IPS-15b (cell line): Measurements from ENCODE around the gene ZNF662.

ENCODE experiments used
- H3K27me3 ChIP-seq: one replicate; pipeline ENCODE4 v1.6.1; 2013; ENCODE audit warnings: low read length; ENCODE audit not compliant: control insufficient read depth, insufficient read depth
- H3K36me3 ChIP-seq: one replicate; pipeline ENCODE4 v1.6.1; 2013; ENCODE audit warnings: low read length; ENCODE audit not compliant: control insufficient read depth, insufficient read depth
- H3K4me1 ChIP-seq: one replicate; pipeline ENCODE4 v1.6.1; 2013; ENCODE audit warnings: mild to moderate bottlenecking, low read length; ENCODE audit not compliant: control insufficient read depth, insufficient read depth
- H3K4me3 ChIP-seq: one replicate; pipeline ENCODE4 v1.5.1; 2013; ENCODE audit warnings: low read depth, low read length
- H3K9ac ChIP-seq: one replicate; pipeline ENCODE4 v1.6.1; 2013; ENCODE audit warnings: low read depth, mild to moderate bottlenecking, low read length
- H3K9me3 ChIP-seq: one replicate; pipeline ENCODE4 v1.6.1; 2013; ENCODE audit warnings: mild to moderate bottlenecking, low read length; ENCODE audit not compliant: control insufficient read depth, insufficient read depth

Gene ZNF662

DNA sequence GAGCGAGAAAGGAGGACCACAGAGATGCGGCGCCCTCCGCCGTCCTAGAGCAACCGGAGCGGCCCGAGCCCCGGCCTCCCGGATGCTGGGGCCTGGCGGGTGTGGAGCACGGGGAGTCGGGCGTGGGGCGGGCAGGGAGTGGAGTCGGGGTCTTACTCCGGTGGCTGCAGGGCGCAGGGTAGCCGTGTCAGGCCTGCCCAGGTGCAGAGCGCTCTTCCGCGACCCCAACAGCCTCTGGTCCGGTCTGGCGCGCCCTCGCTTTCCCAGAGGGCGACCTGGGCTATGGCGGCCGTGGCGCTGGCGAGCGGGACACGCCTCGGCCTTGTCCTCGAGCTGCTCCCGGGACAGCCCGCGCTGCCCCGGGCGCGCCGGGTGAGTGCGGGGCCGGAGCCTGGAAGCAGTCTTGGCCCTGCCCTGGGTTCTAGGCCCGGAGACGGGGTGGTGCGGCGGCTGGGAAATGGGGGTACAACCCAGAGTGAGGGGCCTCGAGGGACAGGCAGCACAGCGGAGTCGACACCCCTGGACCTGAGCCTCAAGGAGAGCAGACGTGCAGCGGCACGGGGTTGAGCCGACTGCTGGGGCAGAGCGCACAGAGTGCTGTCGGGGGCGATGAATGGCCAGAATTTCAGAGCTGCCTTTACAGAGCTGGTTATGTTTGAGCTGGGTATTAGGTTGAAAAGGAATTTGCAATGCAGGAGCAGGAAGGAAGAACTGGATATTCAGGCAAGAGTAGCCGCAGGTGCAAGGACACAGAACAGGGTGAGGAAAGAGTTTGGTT is at the start of gene ZNF662:
ZNF662 (plus strand) TSS at position 73 of the 778 bp plus-strand sequence. CDS start 1,973 bp downstream, outside the sequence.
- peaks cover 2% of the 10 kb centered on the region for H3K9me3 ChIP-seq
- no peak within 1 kb of the TSS for H3K4me3 ChIP-seq
- no peak within 1 kb of the TSS for H3K9ac ChIP-seq
- H3K27me3 ChIP-seq, result no peaks in the 10 kb centered on the region
- H3K36me3 ChIP-seq, result no peaks in the 10 kb centered on the region
- H3K4me1 ChIP-seq, result no peaks in the 10 kb centered on the region

DNA sequence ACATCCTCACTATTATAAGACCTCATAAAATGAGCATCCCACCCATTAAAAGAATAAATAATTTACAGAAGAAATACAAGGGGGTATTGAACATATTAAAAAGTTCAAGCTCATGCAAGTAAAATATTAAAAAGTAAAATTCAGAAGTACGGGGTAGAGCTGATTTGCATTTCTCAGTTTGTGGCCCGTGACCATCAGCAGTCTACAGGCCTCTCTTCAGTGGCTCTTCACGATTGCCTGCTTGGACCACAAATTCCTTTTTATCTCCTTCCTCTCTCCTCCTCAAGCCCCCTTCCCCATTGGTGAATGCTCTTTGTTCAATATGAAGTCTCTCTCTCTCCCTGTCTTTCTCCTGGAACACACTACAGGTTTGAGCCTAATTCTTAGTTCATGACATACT is 49.4 kb upstream of the ZNF662 start:
- Histone ChIP-seq H3K4me3 (no peak overlapping the region), H3K36me3 (no peaks in the 10 kb centered on the region), H3K9me3 (no peaks in the 10 kb centered on the region), H3K4me1 (no peaks in the 10 kb centered on the region), H3K9ac (no peak overlapping the region), H3K27me3 (no peaks in the 10 kb centered on the region)

DNA sequence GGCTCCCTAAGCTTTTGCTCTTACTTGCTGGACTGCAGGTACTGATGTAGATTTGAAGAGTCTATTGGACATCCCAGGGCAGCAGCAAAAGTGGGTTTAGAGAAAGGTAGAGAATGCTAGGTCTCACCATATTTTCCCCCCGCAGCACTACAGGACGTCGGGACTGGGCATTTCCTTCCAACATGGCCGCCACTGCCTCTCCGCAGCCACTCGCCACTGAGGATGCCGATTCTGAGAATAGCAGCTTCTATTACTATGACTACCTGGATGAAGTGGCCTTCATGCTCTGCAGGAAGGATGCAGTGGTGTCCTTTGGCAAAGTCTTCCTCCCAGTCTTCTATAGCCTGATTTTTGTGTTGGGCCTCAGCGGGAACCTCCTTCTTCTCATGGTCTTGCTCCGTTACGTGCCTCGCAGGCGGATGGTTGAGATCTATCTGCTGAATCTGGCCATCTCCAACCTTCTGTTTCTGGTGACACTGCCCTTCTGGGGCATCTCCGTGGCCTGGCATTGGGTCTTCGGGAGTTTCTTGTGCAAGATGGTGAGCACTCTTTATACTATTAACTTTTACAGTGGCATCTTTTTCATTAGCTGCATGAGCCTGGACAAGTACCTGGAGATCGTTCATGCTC is 41.5 kb upstream of the ZNF662 start:
- no peaks in the 10 kb centered on the region for H3K36me3 ChIP-seq
- no peak overlapping the region for H3K4me3 ChIP-seq
- no peaks in the 10 kb centered on the region for H3K4me1 ChIP-seq
- H3K27me3 ChIP-seq, result no peaks in the 10 kb centered on the region
- H3K9ac ChIP-seq, result no peak overlapping the region
- H3K9me3 ChIP-seq, result no peaks in the 10 kb centered on the region

DNA sequence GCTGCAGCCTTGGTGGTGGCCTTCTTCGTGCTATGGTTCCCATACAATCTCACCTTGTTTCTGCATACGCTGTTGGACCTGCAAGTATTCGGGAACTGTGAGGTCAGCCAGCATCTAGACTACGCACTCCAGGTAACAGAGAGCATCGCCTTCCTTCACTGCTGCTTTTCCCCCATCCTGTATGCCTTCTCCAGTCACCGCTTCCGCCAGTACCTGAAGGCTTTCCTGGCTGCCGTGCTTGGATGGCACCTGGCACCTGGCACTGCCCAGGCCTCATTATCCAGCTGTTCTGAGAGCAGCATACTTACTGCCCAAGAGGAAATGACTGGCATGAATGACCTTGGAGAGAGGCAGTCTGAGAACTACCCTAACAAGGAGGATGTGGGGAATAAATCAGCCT is 40.7 kb upstream of the ZNF662 start:
- Histone ChIP-seq H3K4me3 (no peak overlapping the region), H3K27me3 (no peaks in the 10 kb centered on the region), H3K9me3 (no peaks in the 10 kb centered on the region), H3K4me1 (no peaks in the 10 kb centered on the region), H3K36me3 (no peaks in the 10 kb centered on the region), H3K9ac (no peak overlapping the region)

DNA sequence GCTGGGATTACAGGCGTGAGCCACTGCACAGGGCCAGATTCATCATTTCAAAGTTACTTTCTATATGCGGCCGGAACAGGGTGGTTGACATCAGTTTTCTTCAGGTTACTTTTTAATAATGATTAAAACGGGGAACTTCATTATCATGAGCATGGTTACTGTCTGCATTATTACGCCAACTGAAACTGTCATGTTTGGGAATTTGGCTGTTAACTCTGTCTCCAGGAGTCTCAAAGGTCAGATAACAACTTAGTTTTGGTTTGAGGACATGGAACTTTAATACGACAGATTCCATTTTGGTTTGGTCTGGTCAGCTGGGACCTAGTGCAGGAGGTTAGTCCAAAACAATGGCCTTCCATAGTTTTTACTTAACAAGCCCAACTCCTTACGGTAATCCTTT is 38.8 kb upstream of the ZNF662 start:
- Histone ChIP-seq H3K36me3 (no peaks in the 10 kb centered on the region), H3K27me3 (no peaks in the 10 kb centered on the region), H3K4me3 (no peak overlapping the region), H3K9me3 (no peaks in the 10 kb centered on the region), H3K4me1 (no peaks in the 10 kb centered on the region), H3K9ac (no peak overlapping the region)

DNA sequence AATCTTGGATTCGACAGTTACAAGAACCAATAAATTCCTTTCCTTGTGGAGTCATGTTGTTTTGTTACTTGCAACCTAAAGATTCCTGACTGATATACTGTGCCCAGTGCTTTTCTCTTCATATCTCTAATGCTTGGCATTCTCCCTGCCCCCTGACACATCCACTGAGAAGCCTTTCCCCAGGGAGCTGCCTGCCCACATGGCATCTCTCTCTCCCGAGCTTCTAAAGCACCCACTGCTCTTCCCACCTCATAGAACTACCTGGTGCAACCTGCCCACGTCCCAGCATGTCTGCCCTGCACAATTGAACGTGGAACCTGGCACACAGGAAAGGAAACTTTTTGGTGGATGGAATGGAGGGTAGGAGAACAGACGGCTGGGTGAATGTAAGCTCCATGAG is 37.1 kb upstream of the ZNF662 start:
- no peaks in the 10 kb centered on the region for H3K4me1 ChIP-seq
- no peaks in the 10 kb centered on the region for H3K36me3 ChIP-seq
- no peaks in the 10 kb centered on the region for H3K9me3 ChIP-seq
- H3K9ac ChIP-seq, result no peak overlapping the region
- H3K4me3 ChIP-seq, result no peak overlapping the region
- H3K27me3 ChIP-seq, result no peaks in the 10 kb centered on the region

DNA sequence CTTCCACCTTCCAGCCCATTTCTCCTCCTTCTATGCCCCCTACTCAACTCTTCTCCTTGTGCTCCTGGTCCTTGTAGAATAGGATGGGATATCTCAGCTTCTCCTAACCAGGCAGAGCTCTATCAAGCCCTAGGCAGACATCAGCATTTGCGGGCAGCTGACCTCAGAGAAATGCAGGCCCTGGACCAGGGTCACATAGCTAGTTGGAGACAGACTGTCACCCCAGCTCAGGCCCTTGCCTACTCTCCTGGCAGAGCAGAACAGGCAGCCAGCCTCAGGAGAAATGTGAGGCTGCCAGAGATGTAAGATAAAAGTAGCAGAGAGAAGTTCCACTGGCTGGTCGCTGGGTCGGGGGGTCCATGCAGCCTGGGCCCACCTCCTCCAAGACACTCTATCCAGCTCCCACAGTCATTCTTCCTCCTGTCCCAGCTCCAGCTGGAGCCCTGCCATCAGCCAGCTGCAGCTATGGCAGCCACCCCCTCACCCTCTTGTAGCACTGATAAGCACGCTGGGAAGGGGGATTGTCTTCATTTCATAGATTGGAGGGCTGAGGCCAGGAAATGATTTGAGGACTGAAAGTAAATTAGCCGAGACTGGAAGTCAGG is 34.2 kb upstream of the ZNF662 start:
- no peaks in the 10 kb centered on the region for H3K27me3 ChIP-seq
- H3K4me1 ChIP-seq, result no peaks in the 10 kb centered on the region
- H3K36me3 ChIP-seq, result no peaks in the 10 kb centered on the region
- no peak overlapping the region for H3K4me3 ChIP-seq
- no peak overlapping the region for H3K9ac ChIP-seq
- no peaks in the 10 kb centered on the region for H3K9me3 ChIP-seq

DNA sequence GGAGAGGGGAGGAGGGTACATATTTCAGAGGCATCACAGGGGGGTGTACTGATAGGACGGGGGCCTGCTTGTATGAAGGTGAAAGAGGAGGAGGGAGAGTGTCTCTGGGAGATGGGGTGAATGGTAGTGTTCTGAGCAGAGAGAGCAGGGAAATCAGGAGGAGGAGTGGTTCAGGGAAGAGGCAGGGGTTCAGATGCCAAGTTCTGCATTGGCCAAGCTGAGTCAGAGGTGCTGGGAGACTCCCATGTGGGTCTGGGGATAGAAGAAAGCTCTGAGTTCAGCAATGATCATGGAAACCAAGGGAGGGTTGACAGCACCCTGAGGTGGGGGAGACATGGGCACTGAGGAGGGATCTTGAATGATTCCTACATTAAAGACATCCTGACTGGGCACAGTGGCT is 33.2 kb upstream of the ZNF662 start:
- no peak overlapping the region for H3K9ac ChIP-seq
- H3K36me3 ChIP-seq, result no peaks in the 10 kb centered on the region
- no peak overlapping the region for H3K4me3 ChIP-seq
- H3K4me1 ChIP-seq, result no peaks in the 10 kb centered on the region
- no peaks in the 10 kb centered on the region for H3K9me3 ChIP-seq
- no peaks in the 10 kb centered on the region for H3K27me3 ChIP-seq

DNA sequence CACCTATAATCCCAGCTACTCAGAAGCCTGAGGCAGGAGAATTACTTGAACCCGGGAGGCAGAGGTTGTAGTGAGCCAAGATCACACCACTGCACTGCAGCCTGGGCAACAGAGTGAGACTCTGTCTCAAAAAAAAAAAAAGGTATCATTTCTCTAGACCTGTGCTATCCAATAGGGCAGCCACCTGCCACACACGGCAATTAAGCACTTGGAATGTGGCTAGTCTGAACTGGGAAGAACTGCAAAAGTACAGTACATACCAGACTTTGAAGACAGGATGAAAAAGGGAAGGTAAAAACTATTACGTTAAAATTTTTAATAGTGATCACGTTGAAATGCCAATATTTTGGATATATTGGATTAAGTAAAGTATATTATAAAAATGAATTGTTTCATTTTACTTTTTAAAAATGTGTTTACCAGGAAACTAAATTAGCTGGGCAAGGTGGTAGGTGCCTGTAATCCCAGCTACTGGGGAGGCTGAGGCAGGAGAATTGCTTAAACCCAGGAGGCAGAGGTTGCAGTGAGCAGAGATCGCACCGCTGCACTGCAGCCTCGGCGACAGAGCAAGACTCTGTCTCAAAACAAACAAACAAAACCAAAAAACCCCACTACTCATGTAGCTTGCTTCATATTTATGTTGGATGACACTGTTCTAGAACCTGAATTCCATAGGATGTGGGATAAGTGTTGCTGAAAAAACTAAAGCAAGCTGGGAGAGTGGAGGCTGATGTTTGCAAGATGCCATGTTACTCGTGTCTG is 32.5 kb upstream of the ZNF662 start:
- no peaks in the 10 kb centered on the region for H3K36me3 ChIP-seq
- no peak overlapping the region for H3K4me3 ChIP-seq
- H3K27me3 ChIP-seq, result no peaks in the 10 kb centered on the region
- H3K4me1 ChIP-seq, result no peaks in the 10 kb centered on the region
- no peak overlapping the region for H3K9ac ChIP-seq
- H3K9me3 ChIP-seq, result no peaks in the 10 kb centered on the region

DNA sequence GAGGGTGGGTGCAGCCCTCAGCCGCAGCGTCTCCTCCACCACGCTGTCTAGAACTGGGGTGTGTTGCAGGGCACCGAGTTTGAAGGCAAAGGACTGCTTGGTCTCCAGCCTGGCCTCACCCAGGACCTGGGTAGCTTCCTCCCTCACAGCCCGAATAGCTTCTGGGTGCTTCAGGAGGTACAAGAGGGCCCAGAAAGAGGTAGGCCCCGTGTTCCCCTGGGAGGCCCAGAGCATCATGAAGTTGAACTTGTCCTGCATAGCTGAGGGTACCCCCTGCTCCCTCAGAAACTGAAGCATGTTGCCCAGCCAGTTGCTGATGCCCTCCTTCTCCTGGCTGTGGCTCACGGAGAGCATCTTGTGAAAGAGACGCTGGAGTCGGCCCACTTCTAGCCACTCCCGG is 31.2 kb upstream of the ZNF662 start:
- no peaks in the 10 kb centered on the region for H3K9me3 ChIP-seq
- no peaks in the 10 kb centered on the region for H3K4me1 ChIP-seq
- H3K9ac ChIP-seq, result no peak overlapping the region
- no peak overlapping the region for H3K4me3 ChIP-seq
- H3K36me3 ChIP-seq, result no peaks in the 10 kb centered on the region
- H3K27me3 ChIP-seq, result no peaks in the 10 kb centered on the region

DNA sequence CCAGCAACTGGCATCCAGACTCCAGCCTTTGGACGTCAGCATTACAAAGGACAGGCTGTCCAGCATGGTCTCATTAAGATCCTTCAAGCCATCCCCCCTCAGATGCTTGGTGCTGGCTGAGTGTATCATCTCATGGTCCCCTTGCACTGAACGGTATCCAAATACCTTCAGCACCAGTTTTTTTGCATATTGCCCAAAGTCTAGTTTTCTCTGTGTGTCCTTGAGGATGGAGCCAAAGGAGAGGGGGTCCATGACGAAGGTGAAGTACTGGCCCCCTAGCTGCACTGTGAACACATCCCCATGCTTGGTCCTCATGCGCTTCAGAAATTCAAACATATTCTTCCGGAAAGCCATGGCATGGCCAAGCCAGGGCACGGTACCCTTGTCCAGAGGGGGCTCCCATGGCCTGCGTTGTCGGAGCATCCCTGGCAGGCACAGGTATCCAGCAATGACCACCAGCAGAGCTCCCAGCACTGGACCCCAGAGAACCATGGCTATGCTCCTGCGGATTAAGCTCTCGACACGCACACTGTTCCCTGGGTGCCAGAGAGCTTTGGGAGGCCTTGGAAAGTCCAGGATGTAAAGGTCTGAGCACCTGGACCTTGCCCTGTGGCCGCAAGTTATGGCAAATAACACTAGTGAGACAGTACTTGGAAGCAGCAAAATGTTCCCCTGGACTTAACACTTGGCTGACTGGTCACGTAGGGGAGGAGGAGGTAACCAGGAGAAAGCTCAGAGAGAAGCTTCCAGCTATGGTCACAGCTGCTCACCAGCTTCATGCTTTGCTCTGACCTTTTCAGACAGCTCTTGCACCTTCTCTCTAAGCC is 30.4 kb upstream of the ZNF662 start, which contains the start of gene CYP8B1:
CYP8B1 (minus strand) TSS at position 555 of the 827 bp plus-strand sequence; CDS start at position 492, 63 bp downstream.
- no peaks in the 10 kb centered on the region for H3K4me1 ChIP-seq
- no peaks in the 10 kb centered on the region for H3K27me3 ChIP-seq
- no peaks in the 10 kb centered on the region for H3K36me3 ChIP-seq
- H3K9me3 ChIP-seq, result no peaks in the 10 kb centered on the region
- no peak within 1 kb of the TSS for H3K9ac ChIP-seq
- no peak within 1 kb of the TSS for H3K4me3 ChIP-seq
